T47D (cell line): Measurements from ENCODE around the gene DOCK9.

Source experiments
- DNase-seq, 2 experiments: peaks; one replicate each; pipeline versions ENCODE4 v3.0.0 to v3.0.0-alpha.2; 2011 to 2012; ENCODE audit warnings: low read depth in 1 of 2, low spot score in 1 of 2
- JUND ChIP-seq: IDR thresholded peaks from 2 replicates; pipeline ENCODE4 v1.6.1; 2012; ENCODE audit warnings: low read depth
- in situ Hi-C: cut with HindIII; loops from 2 replicates; pipeline ENCODE4 v1.10.0; 2016; ENCODE audit warnings: low sequenced_read_pairs, low pct_unique_long_range_greater_than_20kb

The DOCK9 gene

GRCh38 chr13:98945863-98946605, 31.8 kb downstream of the DOCK9 start:
- no peak for DNase-seq
- TF ChIP-seq JUND, result no peak
- in situ Hi-C loops, result no loop called here

GRCh38 chr13:98944336-98944735, 33.5 kb downstream of the DOCK9 start:
- DNase-seq, result no peak
- in situ Hi-C loops, result no loop called here
- no peak for TF ChIP-seq JUND

DNA sequence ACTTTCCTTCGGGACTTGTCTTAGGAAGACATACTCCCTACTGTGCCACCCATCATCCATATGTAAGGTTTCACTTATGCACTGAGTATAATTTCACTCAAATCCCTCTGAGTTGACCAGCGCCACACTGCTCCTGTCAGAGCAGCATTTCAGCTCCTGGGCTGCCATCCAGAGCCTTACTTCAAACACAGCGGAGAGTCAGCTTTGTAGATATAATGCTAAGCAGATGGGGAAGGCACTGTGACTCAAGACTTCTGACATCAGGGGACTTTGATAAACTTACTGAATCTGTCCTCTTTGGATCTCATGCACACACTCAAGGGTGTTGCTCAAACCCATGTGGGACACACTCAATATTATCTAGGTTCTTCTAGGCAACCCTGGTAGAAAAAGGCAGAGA, 34.9 kb downstream of the DOCK9 start:
- in situ Hi-C loops, result no loop called here
- TF ChIP-seq JUND, result no peak
- no peak for DNase-seq

DNA sequence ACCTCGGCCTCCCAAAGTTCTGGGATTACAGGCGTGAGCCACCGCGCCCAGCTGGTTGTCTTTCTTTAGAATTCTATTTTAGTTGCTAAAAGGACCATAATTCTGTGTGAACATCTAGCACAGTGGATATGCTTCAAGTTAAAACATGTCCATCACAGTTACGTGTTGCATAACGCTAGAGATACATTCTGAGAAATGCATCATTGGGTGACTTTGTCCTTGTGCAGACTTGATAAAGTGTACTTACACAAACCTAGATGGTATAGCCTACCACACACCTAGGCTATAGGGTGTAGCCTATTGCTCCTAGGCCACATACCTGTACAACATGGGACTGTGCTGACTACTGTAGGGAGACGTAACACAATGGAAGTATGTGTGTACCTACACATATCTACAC, 35.4 kb downstream of the DOCK9 start:
- in situ Hi-C loops, result no loop called here
- TF ChIP-seq JUND, result no peak
- DNase-seq, result no peak

- in situ Hi-C loops, result no loop called here
- TF ChIP-seq JUND, result no peak
- no peak for DNase-seq
Measured at GRCh38 chr13:98941536-98941935, 36.3 kb downstream of the DOCK9 start.

GRCh38 chr13:98941126-98941525, 36.7 kb downstream of the DOCK9 start:
- TF ChIP-seq JUND, result no peak
- in situ Hi-C loops, result no loop called here
- no peak for DNase-seq

DNA sequence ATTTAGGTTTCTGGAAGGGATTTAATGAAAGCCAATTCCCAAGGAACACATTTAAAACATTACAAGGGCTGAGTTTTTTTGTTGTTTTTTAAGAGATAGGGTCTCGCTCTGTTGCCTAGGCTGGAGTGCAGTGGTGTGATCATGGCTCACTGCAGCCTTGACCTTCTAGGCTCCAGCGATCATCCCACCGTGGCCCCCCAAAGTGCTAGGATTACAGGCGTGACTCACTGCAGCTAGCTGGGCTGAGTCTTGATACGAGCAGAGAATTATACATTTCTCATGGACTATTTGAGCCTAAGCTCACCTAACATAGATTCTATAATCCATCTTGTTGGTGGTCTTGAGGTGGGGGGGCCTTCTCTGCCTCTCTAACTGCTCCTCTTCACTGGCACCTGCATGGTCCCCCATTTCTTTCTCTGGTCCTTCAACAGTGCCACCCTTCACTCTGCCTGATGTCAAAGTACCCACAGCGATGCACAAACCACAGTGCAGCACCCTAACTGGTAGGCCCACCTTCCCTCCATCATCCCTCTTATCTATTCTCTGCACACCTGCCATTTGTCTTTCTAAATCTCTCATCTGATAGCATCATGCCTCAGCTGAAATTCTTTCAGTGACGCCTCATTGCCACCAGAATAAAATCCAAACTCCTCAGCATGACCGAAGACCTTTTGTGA, 37.4 kb downstream of the DOCK9 start:
- no peak for DNase-seq
- in situ Hi-C loops, result no loop called here
- TF ChIP-seq JUND, result no peak

GRCh38 chr13:98939660-98940191, 38.1 kb downstream of the DOCK9 start:
- TF ChIP-seq JUND, result no peak
- in situ Hi-C loops, result no loop called here
- DNase-seq, result no peak

DNA sequence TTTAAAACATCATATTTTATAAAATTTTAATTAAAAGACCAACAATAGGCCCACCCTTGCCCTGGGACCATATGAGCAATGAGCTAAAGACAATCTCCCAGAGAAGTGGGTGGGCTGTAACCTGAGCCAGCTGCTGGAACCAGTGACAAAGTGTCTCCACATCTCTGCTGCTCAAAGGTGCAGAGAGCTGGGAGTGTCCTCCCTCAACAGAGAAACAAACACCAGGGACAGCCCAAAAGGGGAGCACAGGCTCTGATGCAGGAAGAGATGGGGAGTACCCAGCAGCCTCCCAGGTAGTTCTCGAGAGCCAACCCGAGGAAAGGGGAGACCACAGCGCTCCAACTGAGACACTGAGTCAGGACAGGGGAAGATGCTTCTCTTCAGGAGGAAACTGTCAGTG, 39.1 kb downstream of the DOCK9 start:
- in situ Hi-C loops, result no loop called here
- TF ChIP-seq JUND, result no peak
- no peak for DNase-seq

GRCh38 chr13:98937911-98938381, 39.9 kb downstream of the DOCK9 start:
- DNase-seq, result no peak
- no peak for TF ChIP-seq JUND
- in situ Hi-C loops, result no loop called here

DNA sequence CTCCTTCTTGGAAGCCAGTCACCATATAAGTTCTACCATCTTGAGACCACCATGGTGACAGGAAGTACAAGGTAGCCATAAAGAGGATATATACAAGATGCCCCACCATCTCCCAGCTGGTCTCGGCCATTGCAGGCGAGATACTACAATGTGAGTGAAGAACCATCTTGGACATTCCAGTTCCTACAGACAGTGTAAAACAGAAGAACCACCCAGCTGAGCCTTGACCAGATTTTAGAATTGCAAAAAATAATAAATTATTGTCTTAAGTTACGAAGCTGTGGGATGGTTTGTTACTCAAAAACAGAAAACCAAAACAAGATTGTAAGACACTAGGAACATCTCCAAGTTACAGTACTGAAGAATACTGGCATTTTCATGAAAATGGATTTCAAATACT, 43.6 kb downstream of the DOCK9 start:
- TF ChIP-seq JUND, result no peak
- DNase-seq, result no peak
- in situ Hi-C loops, result no loop called here

GRCh38 chr13:98930151-98930591, 47.7 kb downstream of the DOCK9 start:
- in situ Hi-C loops, result no loop called here
- no peak for TF ChIP-seq JUND
- DNase-seq, result no peak

- TF ChIP-seq JUND, result no peak
- DNase-seq, result no peak
- in situ Hi-C loops, result no loop called here
Measured at GRCh38 chr13:98927951-98928927, 49.6 kb downstream of the DOCK9 start.
